SK-N-SH (cell line): ENCODE data around the gene ROBO4.

Source experiments
- CTCF ChIP-seq: fragments of 200-600 bp; sonication (generic); IDR thresholded peaks from 2 replicates; pipeline ENCODE4 v1.6.1; 2017; ENCODE audit warnings: antibody characterized with exemption, mild to moderate bottlenecking, moderate library complexity
- REST ChIP-seq: IDR thresholded peaks from 2 replicates; pipeline ENCODE4 v1.6.1; 2012; ENCODE audit warnings: mild to moderate bottlenecking, low read depth, low read length, moderate library complexity
- YY1 ChIP-seq: IDR thresholded peaks from 2 replicates; pipeline ENCODE4 v1.4.0; 2012; ENCODE audit warnings: low read depth, mild to moderate bottlenecking

- no peak for TF ChIP-seq YY1
- TF ChIP-seq REST, result no peak
- TF ChIP-seq CTCF, result no peak
These were observed 19.5 kb downstream of the ROBO4 start for GRCh38 chr11:124877910-124878758.
